Peyer's patch (tissue), 4 donors: Measurements from ENCODE around the gene USP10. TPM values are rescaled to one million over a fixed set of nuclear protein-coding genes. Genes with fewer than 3 reads are reported as not detected.

Experiments used
- DNase-seq, 3 donors: peaks; one replicate each; pipeline ENCODE4 v3.0.0-alpha.2; 2017 to 2019
- H3K27ac ChIP-seq, 4 donors: fragments of 200-600 bp; sonication (generic); one replicate each; pipeline ENCODE4 v1.5.1; 2016 to 2019
- H3K27me3 ChIP-seq, 2 donors: fragments of 200-600 bp; sonication (generic); one replicate each; pipeline ENCODE4 v1.5.1; 2019
- H3K36me3 ChIP-seq, 3 donors: fragments of 200-600 bp; sonication (generic); one replicate each; pipeline ENCODE4 v1.5.1; 2016 to 2019
- H3K4me1 ChIP-seq, 4 donors: fragments of 200-600 bp; sonication (generic); one replicate each; pipeline ENCODE4 v1.5.1; 2016 to 2019
- H3K4me3 ChIP-seq, 4 donors: fragments of 200-600 bp; sonication (generic); 1 replicate in 3 of 4; 2 replicates in 1 of 4; pipeline ENCODE4 v1.5.1; 2016 to 2019; ENCODE audit warnings: mild to moderate bottlenecking in 1 of 4
- H3K9me3 ChIP-seq, 4 donors: fragments of 200-600 bp; sonication (generic); one replicate each; pipeline ENCODE4 v1.5.1; 2016 to 2019; ENCODE audit warnings: mild to moderate bottlenecking in 1 of 4
- POLR2A ChIP-seq, 2 donors: fragments of 450-650 bp; IDR thresholded peaks; one replicate each; pipeline ENCODE4 v1.5.1; 2017; ENCODE audit warnings: antibody characterized with exemption in 2 of 2, mild to moderate bottlenecking in 2 of 2, moderate library complexity in 2 of 2
- total RNA-seq, 4 donors: library from RNA; depleted of rRNA; stranded (reverse); fragments of >200 nt; gene quantifications; one replicate each; pipeline ENCODE4 v1.1.0, GENCODE V29; 2016
- TF ChIP-seq, protein P1 (sequence below), 6 experiments: fragments of 450-650 bp in 4 of 6; fragments of 200-600 bp in 2 of 6; sonication (generic) in 1 of 6; IDR thresholded peaks; one replicate each; pipeline ENCODE4 v1.5.1; 2017 to 2019; ENCODE audit warnings: antibody characterized with exemption in 6 of 6, mild to moderate bottlenecking in 3 of 6, moderate library complexity in 1 of 6

USP10 gene
- total RNA-seq, 4 donors from 2014 or later, result 48.0 to 85.5 (median 59.9) TPM

DNA sequence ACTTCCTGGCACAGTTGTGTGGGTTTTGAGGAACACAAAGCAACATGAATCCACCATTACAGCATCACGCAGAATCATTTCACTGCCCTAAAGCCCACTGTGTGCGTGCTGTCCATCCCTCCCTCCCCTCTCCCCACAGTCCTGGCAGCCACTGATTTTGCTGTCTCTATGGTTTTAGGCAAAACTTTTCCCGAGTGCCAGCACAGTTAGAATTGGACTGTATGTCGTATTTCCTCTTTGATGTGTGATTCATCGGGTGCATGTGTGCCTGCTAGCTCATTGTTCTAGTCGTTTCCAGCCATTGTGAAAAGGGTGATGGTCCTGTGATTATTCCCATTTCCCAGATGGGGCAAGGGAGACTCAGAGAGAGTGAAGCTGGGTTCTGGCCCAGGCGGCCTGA, 38.8 kb upstream of the USP10 start:
- TF ChIP-seq POLR2A (IDR thresholded peaks at IDR 0.05), result no peak
- TF ChIP-seq, protein P1, sequence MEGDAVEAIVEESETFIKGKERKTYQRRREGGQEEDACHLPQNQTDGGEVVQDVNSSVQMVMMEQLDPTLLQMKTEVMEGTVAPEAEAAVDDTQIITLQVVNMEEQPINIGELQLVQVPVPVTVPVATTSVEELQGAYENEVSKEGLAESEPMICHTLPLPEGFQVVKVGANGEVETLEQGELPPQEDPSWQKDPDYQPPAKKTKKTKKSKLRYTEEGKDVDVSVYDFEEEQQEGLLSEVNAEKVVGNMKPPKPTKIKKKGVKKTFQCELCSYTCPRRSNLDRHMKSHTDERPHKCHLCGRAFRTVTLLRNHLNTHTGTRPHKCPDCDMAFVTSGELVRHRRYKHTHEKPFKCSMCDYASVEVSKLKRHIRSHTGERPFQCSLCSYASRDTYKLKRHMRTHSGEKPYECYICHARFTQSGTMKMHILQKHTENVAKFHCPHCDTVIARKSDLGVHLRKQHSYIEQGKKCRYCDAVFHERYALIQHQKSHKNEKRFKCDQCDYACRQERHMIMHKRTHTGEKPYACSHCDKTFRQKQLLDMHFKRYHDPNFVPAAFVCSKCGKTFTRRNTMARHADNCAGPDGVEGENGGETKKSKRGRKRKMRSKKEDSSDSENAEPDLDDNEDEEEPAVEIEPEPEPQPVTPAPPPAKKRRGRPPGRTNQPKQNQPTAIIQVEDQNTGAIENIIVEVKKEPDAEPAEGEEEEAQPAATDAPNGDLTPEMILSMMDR (IDR thresholded peaks at IDR 0.05), result no peak
- no peaks in the 10 kb centered on the region for H3K9me3 ChIP-seq
- peaks cover 4 to 78% (median 5%) of the 10 kb centered on the region in 3 donors for H3K36me3 ChIP-seq
- H3K27me3 ChIP-seq, result no peaks in the 10 kb centered on the region
- H3K4me3 ChIP-seq, result no peak overlapping the region
- no peak for DNase-seq
- no peak overlapping the region for H3K27ac ChIP-seq
- peaks cover 0 to 8% (median 2%) of the 10 kb centered on the region in 4 donors for H3K4me1 ChIP-seq

DNA sequence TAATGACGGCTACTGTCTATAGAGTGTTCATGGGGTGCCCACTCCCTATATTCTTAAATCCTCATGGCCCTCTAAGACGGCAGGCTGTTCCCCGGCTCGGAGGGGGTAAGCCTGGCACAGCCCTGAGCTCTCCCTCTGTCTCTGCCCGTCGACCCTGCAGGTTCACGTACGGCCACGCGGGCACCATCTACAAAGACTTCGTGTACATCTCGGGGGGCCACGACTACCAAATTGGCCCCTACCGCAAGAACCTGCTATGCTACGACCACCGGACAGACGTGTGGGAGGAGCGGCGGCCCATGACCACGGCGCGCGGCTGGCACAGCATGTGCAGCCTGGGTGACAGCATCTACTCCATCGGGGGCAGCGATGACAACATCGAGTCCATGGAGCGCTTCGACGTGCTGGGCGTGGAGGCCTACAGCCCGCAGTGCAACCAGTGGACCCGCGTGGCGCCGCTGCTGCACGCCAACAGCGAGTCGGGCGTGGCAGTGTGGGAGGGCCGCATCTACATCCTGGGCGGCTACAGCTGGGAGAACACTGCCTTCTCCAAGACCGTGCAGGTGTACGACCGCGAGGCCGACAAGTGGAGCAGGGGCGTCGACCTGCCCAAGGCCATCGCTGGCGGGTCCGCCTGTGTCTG, 38.3 kb upstream of the USP10 start:
- TF ChIP-seq, protein P1 (IDR thresholded peaks at IDR 0.05), result no peak
- TF ChIP-seq POLR2A (IDR thresholded peaks at IDR 0.05), result no peak
- Histone ChIP-seq H3K9me3 (no peaks in the 10 kb centered on the region), H3K27me3 (no peaks in the 10 kb centered on the region), H3K27ac (no peak overlapping the region), H3K4me1 (peaks cover 0 to 8% (median 0%) of the 10 kb centered on the region in 4 donors), H3K36me3 (peaks cover 4 to 80% (median 5%) of the 10 kb centered on the region in 3 donors), H3K4me3 (no peak overlapping the region)
- DNase-seq, result no peak

DNA sequence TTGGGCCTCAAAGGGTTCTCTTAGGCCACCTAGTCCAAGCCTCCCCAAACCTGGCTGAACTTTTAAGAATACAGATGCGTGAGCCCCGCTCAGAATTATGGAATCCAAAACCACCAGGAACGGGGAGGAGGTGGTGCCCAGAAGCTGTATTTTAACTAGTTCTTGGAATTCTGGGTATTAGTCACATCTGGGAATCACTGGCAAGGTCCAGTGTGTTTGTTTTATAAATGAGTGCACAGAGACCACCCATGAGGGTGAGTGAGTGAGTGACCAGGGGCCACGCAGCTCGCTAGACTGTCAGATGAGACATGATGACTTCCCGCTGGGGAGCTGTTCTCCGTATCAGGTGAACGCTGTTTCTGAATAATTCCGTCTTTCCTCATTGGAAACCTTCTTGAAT, 37.3 kb upstream of the USP10 start:
- H3K4me3 ChIP-seq, result no peak overlapping the region
- no peaks in the 10 kb centered on the region for H3K27me3 ChIP-seq
- no peaks in the 10 kb centered on the region for H3K9me3 ChIP-seq
- no peak for TF ChIP-seq POLR2A (IDR thresholded peaks at IDR 0.05)
- TF ChIP-seq, protein P1 (IDR thresholded peaks at IDR 0.05), result no peak
- no peak overlapping the region for H3K27ac ChIP-seq
- peaks cover 0 to 8% (median 0%) of the 10 kb centered on the region in 4 donors for H3K4me1 ChIP-seq
- DNase-seq, result no peak
- peaks cover 1 to 73% (median 4%) of the 10 kb centered on the region in 3 donors for H3K36me3 ChIP-seq

DNA sequence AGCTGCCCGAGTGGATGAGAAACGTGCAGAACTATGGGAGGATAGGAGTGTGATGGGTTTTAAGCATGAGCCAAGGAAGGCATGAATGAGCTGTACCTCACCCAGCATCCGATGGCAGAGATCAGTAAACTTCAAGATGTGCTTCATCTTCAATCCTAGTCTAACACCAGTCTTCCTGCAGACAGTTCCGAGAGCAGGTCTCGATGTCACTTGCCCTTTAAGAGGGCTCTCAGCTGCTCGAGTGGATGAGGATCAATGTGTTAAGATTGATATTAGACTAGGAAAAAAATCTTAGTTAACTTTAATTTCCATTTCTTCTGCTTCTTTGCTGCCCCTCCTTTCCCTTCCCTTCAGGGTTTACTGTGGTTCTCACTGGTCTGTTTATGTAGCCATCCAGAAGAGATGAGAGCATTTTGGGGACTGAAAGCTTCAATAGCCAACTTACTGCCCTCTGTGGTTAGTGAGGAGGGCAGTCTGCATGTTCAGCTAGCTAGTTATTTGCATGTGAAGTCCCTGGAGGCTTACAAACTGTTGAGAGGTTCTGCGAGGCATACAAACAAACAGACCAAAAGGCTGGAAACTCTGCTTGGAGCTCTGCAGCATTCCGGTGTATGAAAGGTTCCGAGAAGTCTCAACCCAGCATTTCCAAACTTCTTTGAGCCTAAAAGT, 36.2 kb upstream of the USP10 start:
- H3K4me1 ChIP-seq, result peaks cover 0 to 8% (median 0%) of the 10 kb centered on the region in 4 donors

DNA sequence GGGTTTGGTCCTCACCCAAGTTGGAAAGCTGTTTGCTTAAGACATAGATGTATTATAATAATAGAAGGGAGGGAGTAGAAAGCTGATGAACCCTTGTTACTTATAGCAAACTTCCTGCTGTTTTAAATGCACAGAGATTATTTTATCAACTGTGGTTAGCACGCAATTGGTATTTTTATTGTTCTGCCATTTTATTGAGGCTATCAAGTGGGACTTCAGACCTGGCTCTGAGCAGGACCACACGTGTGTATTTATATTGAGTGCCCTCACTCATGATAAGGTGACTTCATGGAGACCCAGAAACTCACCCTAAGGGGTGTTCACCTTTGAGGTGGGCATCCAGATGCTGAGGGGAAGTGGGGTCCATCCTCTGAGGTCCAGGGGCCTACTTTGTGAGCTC, 34.4 kb upstream of the USP10 start:
- Histone ChIP-seq H3K27me3 (no peaks in the 10 kb centered on the region), H3K4me3 (no peak overlapping the region), H3K27ac (no peak overlapping the region), H3K36me3 (peaks cover 0 to 44% (median 0%) of the 10 kb centered on the region in 3 donors), H3K4me1 (peaks cover 0 to 8% (median 0%) of the 10 kb centered on the region in 4 donors), H3K9me3 (no peaks in the 10 kb centered on the region)
- DNase-seq, result no peak
- TF ChIP-seq, protein P1 (IDR thresholded peaks at IDR 0.05), result no peak

More for the DNA sequence above, 36.2 kb upstream of the USP10 start:
- Histone ChIP-seq H3K27ac (peak overlapping the region in 1 of 4 donors; percentile 17), H3K9me3 (no peaks in the 10 kb centered on the region), H3K36me3 (peaks cover 0 to 62% (median 0%) of the 10 kb centered on the region in 3 donors), H3K27me3 (no peaks in the 10 kb centered on the region), H3K4me3 (no peak overlapping the region)
- DNase-seq, result peak in 1 of 3 donors; percentile 45
- TF ChIP-seq POLR2A (IDR thresholded peaks at IDR 0.05), result no peak
- TF ChIP-seq, protein P1 (IDR thresholded peaks at IDR 0.05), result no peak
